ENCODE results near the gene ITPR3.

GRCh38 chr6:33708516-33709204 is 87.5 kb downstream of the ITPR3 start:
- TF ChIP-seq EZH2 (IDR thresholded peaks at IDR 0.05; ENCODE audit: insufficient read depth, poor library complexity, severe bottlenecking), result no peak
- TF ChIP-seq EZH2phosphoT487 (IDR thresholded peaks at IDR 0.05; ENCODE audit: insufficient read depth, low read depth), result no peak

Measured in GM23248 (cell line).